Erythroblast (primary cell): Measurements from ENCODE around the gene APRT.
A peak's percentile ranks its signal among the peaks of the same experiment; 100 is the strongest.

Experiments used
- DNase-seq, 2 experiments: peaks; one replicate each; lab custom pipeline; 2025; lab: John Stamatoyannopoulos, UW
- GATA1 ChIP-seq: IDR thresholded peaks from 2 replicates; pipeline ENCODE4 v1.6.1; 2011; ENCODE audit warnings: low read depth, mild to moderate bottlenecking, control low read depth, low read length, moderate library complexity
- POLR2A ChIP-seq: IDR thresholded peaks from 2 replicates; pipeline ENCODE4 v1.6.1; 2011; ENCODE audit warnings: mild to moderate bottlenecking, low read length

The APRT gene

DNA sequence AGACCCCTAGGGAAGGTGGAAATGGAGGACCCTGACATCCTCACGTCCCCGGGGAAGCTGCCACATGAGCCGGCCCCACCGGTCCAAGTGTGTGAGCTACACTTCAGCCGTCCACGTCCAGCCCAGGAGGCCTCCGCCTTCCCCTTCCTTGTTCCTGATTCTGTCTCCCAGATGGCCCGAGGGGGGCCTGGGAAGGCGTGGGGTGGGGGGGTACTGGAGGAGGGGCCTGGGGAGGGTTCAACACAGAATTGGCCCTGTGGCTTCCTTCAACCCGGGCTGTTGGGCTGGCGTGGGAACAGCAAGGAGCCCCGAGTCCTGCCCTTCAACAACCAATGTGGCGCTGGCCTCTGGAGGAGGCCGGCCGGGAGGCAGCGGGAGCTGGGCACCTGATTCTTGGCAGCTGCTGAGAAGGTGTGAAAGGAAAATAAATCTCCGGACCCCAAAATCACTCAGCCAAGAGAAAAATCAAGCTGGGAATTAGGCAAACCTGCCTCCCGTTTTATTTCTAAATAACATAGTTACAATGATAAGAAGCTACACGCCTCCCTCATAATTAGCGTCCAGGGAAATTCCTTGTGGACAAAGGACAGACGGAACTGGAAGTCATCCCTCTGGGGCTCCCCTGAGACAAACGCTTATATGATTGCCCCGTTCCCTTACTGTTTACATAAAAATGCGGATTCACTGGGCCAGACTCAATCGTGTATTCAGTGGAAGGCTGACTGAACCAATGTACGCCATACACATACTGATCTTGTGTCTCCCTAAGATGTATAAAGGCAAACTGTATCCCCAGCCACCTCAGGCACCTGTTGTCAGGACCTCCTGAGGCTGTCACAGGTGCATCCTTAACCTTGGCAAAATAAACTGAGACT lies 1.8 kb upstream of the APRT start:
- no peak for TF ChIP-seq POLR2A
- no peak for TF ChIP-seq GATA1
- DNase-seq: no peak

DNA sequence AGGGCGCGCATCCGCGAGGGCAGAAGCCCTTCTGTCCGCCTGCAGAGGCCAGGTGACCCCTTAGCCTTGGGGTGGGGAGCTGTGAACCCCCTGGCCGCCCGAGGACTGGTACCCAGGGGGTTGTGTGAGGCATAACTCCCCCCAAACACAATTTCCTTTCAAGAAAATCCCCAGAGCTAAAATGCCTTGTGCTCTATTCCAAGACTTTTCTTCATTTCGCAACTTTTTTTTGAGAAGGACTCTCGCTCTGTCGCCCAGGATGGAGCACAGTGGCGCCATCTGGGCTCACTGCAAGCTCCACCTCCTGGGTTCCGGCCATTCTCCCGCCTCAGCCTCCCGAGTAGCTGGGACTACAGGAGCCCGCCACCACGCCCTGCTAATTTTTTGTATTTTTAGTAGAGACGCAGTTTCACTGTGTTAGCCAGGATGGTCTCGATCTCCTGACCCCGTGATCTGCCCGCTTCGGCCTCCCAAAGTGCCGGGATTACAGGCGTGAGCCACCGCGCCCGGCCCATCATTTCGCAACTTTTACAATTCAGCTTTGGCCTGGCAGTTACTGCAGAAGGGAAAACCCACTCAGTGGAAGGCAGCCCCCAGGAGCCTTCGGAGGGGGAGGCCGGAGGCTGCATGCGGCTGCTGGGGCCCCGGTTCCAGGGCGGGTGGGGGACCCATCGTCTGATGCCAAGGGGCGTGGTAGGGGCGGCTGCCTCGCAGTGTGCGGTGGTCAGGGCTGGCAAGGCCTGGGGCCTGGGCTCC lies 963 bp upstream of the APRT start:
- TF ChIP-seq GATA1 (no peak), POLR2A (no peak)
- DNase-seq: peak; percentile 65 to 68

DNA sequence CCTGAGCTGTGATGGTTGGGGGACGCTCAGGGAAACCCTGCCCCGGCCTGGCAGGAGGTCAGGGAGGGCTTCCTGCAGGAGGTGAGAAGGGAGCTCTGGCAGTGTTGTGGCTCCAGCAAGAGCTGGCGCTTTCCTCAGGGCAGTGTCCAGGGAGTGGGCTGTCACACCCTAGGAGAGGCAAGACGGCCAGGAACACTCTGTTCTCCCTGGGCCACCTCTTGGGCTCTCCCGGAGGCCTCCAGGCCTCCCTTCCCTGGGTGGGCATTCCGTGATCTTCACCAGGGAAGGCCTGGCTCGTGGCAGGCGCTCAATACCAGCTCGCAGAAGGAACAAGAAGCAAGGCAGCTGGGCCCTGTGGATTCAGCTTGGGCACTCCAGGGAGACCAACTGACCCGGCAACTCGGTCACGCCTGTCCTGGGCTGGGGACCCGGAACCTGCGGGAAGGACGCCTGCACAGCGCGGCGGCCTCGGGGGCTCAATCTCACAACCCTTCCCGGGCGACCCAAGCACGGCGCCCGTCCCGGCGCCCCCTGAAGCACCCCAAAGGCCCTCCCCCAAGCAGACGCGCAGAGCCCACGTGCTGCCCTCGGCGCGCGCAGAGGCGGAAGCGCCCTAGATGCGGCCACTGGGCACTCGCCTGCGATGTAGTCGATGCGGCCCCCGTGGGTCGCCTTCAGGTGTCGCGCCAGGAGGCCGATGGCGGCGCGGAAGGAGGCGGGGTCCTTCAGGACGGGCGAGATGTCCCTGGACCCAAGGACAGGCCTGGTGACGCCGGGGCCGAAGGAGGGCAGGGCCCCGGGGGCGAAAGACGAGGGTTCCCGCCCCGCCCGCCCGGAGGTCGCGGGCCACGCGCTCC lies 588 bp downstream of the APRT start:
- peak; percentile 79 to 83 for DNase-seq
- TF ChIP-seq POLR2A (no peak), GATA1 (no peak)

DNA sequence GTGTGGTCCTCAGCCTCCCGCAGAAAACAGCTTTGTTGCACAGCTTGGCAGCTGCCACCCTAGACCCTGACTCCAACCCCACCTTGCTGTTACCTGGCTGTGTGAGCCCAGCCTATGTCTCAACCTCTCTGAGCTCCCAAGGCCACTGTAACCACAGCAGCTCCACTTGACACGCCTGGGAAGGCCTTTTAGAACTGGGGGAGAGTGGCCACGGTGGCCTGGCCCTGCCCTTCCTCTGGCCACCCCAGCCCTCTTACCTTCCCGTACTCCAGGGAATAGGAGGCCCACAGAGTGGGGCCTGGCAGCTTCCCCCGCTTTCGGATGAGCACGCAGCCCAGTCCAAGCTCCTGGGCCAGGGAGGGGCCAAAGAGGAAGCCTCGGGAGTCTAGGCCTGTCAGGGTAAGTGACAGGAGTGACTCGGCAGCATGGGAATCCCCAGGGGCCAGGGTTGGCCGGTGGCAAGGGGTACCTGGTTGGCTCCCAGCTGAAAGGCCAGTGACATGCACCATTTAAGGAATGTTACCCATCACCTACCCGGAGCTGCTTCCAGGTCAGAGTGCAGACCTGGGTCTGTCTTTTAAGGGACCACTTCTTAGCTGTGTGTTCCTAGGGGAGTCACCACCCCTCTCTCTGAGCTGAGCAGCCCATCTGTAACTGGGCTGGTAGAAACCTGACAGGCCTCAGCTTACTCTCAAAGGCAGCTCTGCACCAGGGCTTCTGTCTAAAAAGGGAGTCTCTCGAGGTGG lies 1.4 kb downstream of the APRT start:
- DNase-seq: peak; percentile 58
- no peak for TF ChIP-seq POLR2A
- TF ChIP-seq GATA1: no peak

DNA sequence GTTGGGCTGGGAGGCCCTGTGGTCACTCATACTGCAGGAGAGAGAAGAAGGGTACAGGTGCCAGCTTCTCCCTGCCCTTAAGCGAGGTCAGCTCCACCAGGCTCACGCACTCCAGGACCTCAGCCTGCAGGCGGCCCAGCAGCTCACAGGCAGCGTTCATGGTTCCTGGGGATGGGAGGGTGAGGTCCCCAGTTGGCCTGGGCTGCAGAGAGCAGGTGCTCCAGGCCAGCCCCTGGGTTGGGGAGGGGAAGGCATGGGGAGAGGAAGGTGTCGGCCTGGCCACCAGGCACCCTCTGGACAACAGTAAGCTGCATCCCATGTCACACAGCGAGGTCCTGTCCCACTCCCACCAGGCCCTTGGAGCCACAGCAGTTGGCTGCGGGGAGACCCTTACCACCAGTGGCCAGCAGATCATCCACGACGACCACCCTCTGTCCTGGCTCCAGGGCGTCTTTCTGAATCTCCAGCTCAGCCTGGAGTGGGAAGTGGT lies 2.0 kb downstream of the APRT start:
- peak in 1 of 2 experiments; percentile 43 for DNase-seq
- TF ChIP-seq GATA1 (no peak), POLR2A (peak; percentile 46)

DNA sequence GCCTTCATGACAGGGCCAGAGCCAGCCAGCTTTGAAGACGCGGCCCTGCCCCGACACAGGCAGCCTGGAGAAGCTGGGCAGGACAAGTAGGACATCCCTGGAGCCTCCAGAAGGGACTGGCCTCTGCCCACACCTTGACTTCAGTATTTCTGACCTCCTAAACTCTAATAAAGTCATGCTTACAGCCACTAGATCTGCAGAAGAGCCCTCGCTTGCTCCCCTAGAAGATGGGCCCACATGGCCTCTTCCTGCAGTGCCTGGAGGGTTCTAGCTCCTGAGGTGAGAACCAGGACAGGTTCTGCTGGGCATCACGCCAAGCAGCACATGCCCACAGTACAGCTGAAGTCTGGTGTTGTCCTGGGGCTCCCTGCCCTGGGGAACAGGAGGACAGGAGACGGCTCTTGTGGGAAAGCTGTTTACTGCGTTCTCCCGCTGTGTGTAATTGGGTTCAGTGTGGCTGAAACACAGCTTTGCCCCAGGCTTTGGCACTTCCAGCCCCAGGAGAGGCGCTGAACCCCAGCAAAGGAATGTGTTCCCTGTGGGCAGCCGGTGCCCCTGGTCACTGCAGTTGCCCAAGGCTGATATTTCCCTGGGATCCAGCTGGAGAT lies 2.6 kb downstream of the APRT start:
- TF ChIP-seq POLR2A (no peak), GATA1 (no peak)
- DNase-seq: no peak

DNA sequence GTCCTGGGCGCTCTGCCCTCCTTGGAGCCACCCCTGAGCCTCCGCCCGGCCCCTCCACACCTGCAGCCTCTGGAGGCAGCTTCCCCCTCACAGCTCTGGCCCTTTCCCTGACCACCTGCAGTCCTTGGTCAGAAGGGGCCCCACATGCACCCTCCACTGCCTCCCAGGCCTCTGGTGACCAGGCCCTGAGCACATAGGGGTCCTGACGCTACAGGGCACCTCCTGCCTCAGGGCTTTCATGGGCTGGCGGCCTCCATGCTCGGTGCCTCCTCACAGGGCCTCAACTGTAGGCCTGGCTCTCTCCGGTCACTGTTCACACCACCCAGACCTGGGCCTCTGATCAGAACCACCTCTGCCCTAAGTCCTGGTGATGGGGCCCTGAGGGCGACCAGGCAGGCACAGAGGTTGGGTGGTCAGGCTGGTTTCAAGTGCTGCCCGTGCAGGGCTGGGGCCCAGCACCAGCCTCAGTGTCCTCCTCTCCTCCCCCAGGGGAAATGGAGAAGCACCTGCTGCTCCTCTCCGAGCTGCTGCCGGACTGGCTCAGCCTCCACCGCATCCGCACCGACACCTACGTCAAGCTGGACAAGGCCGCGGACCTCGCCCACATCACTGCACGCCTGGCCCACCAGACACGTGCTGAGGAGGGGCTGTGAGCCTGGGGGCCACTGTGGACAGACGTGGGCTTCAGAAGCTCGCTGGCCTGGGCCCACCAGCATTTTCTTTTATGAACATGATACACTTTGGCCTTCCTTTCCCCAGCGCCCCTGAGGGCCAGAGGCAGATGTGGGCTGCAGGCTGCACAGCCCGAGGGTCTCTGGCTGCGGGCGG lies 3.9 kb downstream of the APRT start:
- no peak for DNase-seq
- TF ChIP-seq GATA1 (no peak), POLR2A (peak; percentile 11)

DNA sequence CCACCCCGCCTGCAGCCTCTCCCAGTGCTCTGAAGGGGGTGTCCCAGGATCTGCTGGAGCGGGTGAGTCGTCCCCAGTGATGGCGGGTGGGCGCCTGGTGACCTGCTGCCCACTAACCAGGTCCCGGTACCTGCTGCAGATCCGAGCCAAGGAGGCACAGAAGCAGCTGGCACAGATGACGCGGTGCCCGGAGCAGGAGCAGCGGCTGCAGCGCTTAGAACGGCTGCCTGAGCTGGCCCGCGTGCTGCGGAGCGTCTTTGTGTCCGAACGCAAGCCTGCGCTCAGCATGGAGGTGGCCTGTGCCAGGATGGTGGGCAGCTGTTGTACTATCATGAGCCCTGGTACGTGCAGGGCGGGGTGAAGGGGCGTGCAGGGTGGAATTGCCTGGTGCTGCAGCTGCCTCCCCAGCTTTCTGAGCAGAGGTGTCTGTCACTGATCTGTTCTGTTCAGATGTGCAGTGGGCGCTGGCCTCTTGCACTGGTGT lies 4.5 kb downstream of the APRT start:
- DNase-seq: no peak
- TF ChIP-seq POLR2A: no peak

DNA sequence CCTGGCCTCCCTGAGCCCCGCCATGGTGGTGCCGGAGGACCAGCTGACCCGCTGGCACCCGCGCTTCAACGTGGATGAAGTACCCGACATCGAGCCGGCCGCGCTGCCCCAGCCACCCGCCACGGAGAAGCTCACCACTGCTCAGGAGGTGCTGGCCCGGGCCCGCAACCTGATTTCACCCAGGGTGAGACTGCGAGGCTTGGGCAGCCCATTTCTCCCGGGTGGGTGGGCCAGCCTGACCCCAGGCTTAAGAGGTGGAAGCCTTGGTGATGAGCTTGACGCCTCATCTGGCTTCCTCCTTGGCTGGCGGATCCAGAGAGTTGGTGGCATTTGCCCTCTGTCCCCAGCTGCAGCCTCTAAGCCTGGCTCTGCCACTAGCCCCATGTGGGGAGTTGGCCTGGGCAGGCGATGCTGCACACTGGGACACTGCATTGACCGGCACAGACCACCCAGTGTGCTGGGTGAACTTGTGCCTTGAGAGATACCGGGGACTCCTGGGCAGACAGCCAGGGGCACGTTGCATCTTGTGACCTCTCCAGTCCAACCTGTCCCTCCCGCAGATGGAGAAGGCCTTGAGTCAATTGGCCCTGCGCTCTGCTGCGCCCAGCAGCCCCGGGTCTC lies 5.1 kb downstream of the APRT start:
- TF ChIP-seq GATA1 (no peak), POLR2A (peak; percentile 6)
- peak; percentile 54 to 80 for DNase-seq

DNA sequence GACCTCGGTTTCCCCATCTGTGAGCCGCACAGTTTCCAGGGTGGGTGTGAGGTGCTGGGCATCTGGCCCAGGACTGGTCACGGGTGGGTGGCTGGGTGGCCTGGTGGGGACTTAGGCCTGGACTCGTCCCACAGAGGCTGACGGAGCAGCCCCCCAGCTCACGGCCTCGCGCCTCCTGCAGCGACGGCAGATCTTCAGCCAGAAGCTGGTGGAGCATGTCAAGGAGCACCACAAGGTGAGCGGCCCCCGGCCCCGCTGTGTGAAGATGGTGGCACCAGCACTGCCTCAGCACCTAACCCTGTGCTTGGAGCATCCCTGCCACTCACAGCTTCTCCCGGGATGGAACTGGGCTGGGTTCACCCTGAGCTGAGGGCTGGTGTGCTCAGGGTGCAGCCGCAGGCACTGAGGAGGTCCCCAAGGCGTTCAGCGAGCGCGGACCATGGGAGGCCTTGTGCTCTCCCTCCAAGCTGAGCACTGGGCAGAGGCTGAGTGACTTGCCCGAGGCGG lies 5.8 kb downstream of the APRT start:
- no peak for DNase-seq
- TF ChIP-seq POLR2A: no peak
- TF ChIP-seq GATA1: no peak

DNA sequence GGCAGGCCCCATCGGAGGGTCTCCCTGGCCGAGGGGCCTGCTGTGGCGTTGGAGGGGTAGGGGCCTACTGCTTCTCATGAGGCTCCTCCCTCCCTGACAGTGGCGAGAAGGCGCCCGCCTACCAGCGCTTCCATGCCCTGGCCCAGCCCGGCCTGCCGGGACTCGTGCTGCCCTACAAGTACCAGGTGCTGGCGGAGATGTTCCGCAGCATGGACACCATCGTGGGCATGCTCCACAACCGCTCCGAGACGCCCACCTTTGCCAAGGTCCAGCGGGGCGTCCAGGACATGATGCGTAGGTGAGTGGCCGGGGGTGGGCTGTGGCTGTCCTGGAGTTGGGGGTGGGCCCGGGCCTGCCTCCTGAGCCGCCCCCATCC lies 6.4 kb downstream of the APRT start:
- no peak for TF ChIP-seq GATA1
- no peak for TF ChIP-seq POLR2A
- no peak for DNase-seq
